Esophagus squamous epithelium (tissue), 4 donors: ENCODE data around the gene DCUN1D2.

Source experiments
- CTCF ChIP-seq, 6 experiments: fragments of 450-650 bp in 4 of 6; fragments of 200-600 bp in 2 of 6; sonication (generic) in 2 of 6; IDR thresholded peaks; one replicate each; pipeline ENCODE4 v1.5.1; 2016 to 2019; ENCODE audit warnings: antibody characterized with exemption in 6 of 6, mild to moderate bottlenecking in 4 of 6, moderate library complexity in 4 of 6
- POLR2A ChIP-seq, 4 donors: fragments of 450-650 bp; IDR thresholded peaks; one replicate each; pipeline ENCODE4 v1.6.1; 2017; ENCODE audit warnings: antibody characterized with exemption in 4 of 4, mild to moderate bottlenecking in 4 of 4, moderate library complexity in 3 of 4

GRCh38 chr13:113406321-113407102 lies 84.0 kb downstream of the DCUN1D2 start:
- TF ChIP-seq CTCF (IDR thresholded peaks at IDR 0.05) (no peak), POLR2A (IDR thresholded peaks at IDR 0.05) (no peak)
